GM06990 (cell line): ENCODE results near the gene CDK5.
A peak's percentile ranks its signal among the peaks of the same experiment; 100 is the strongest.
"Not testable (repeated sequence)": the region's sequence is repeated elsewhere in the genome, so short reads cannot be mapped to it uniquely, and the experiment has no call there.

Experiments
- DNase-seq: peaks from one replicate; pipeline ENCODE4 v3.0.0-alpha.2; 2011; ENCODE audit not compliant: insufficient read length; ENCODE audit errors: extremely low read depth
- H3K27me3 ChIP-seq: replicated peaks from 2 replicates; pipeline ENCODE4 v1.6.0; 2011; ENCODE audit warnings: low read length; ENCODE audit not compliant: control insufficient read depth, insufficient read depth
- H3K36me3 ChIP-seq: 2 replicates; pipeline ENCODE4 v1.5.1; 2011; ENCODE audit warnings: low read length; ENCODE audit not compliant: control insufficient read depth, insufficient read depth
- H3K4me3 ChIP-seq: replicated peaks from 2 replicates; pipeline ENCODE4 v1.5.1; 2011; ENCODE audit warnings: low read depth, mild to moderate bottlenecking, control low read depth, low read length
- CTCF ChIP-seq: IDR thresholded peaks from 2 replicates; pipeline ENCODE4 v1.5.1; 2011; ENCODE audit warnings: low read length, control low read depth, mild to moderate bottlenecking, inconsistent platforms; ENCODE audit not compliant: insufficient read depth, poor library complexity, severe bottlenecking

Gene CDK5

GRCh38 chr7:151033864-151034249 is 23.8 kb downstream of the CDK5 start:
- peaks cover 18% of the 10 kb centered on the region for H3K36me3 ChIP-seq

GRCh38 chr7:151032936-151033863 is 24.5 kb downstream of the CDK5 start:
- H3K4me3 ChIP-seq: no peak overlapping the region
- peaks cover 18% of the 10 kb centered on the region for H3K36me3 ChIP-seq
- H3K27me3 ChIP-seq: no peaks in the 10 kb centered on the region
- DNase-seq: no peak
- TF ChIP-seq CTCF: peak; percentile 1

More at GRCh38 chr7:151033864-151034249, 23.8 kb downstream of the CDK5 start:
- DNase-seq: no peak
- Histone ChIP-seq H3K4me3 (no peak overlapping the region), H3K27me3 (no peaks in the 10 kb centered on the region)
- TF ChIP-seq CTCF: no peak

- DNase-seq: no peak
- H3K4me3 ChIP-seq: no peak overlapping the region
- no peak for TF ChIP-seq CTCF
- peaks cover 13% of the 10 kb centered on the region for H3K36me3 ChIP-seq
- H3K27me3 ChIP-seq: no peaks in the 10 kb centered on the region
These were observed 26.7 kb downstream of the CDK5 start for GRCh38 chr7:151031011-151031410.

GRCh38 chr7:151028948-151029501 is 28.7 kb downstream of the CDK5 start:
- no peak for TF ChIP-seq CTCF
- peaks cover under 1% of the 10 kb centered on the region for H3K36me3 ChIP-seq
- no peaks in the 10 kb centered on the region for H3K27me3 ChIP-seq

GRCh38 chr7:151028131-151028947 is 29.4 kb downstream of the CDK5 start, which contains the start of gene ABCB8:
Gene ABCB8, plus strand, starts transcription at chr7:151028450. Its CDS starts 66 bp downstream, at chr7:151028516.
- Histone ChIP-seq H3K27me3 (no peaks in the 10 kb centered on the region), H3K4me3 (peak within 1 kb of the TSS; percentile 67), H3K36me3 (no peaks in the 10 kb centered on the region; the same call in 1 of the 2 replicates)
- peak; percentile 48 for TF ChIP-seq CTCF
- peak; percentile 98 for DNase-seq

More at GRCh38 chr7:151028948-151029501, 28.7 kb downstream of the CDK5 start:
- H3K4me3 ChIP-seq: peak overlapping the region; percentile 67
- DNase-seq: no peak

GRCh38 chr7:151027728-151028130 is 30.0 kb downstream of the CDK5 start:
- H3K36me3 ChIP-seq, H3K27me3 ChIP-seq, DNase-seq: not testable (repeated sequence)
- peak overlapping the region; percentile 58 for H3K4me3 ChIP-seq

GRCh38 chr7:151026771-151027727 is 30.6 kb downstream of the CDK5 start:
- DNase-seq, H3K27me3 ChIP-seq, H3K4me3 ChIP-seq, H3K36me3 ChIP-seq: not testable (repeated sequence)
